ENCODE results near the gene ZEB2. TPM values are rescaled to one million over a fixed set of nuclear protein-coding genes. Genes with fewer than 3 reads are reported as not detected.

Gene ZEB2
- total and polyA plus RNA-seq, 4 donors = 7.6 to 39.6 (median 22.2) TPM

GRCh38 chr2:144512891-144513351 lies 7.0 kb downstream of the ZEB2 start (continued):
- no peak for TF ChIP-seq RAD21 (IDR thresholded peaks at IDR 0.05)
- TF ChIP-seq NR2F2 (IDR thresholded peaks at IDR 0.05) = no peak
- no peak for TF ChIP-seq SP1 (IDR thresholded peaks at IDR 0.05)
- no peak for TF ChIP-seq HNF4A (conservative IDR thresholded peaks at IDR 0.05)
- TF ChIP-seq HNF4G (IDR thresholded peaks at IDR 0.05) = no peak
- TF ChIP-seq GABPA (IDR thresholded peaks at IDR 0.05 in 1 of 2, conservative IDR thresholded peaks at IDR 0.05 in 1 of 2) = no peak
- TF ChIP-seq TAF1 (conservative IDR thresholded peaks at IDR 0.05) = no peak

- WGBS = 27% methylated on average over 3 of the region's 3 CpGs
- no peak for TF ChIP-seq EGR1 (IDR thresholded peaks at IDR 0.05; ENCODE audit: low read depth in 2 of 2)
- TF ChIP-seq REST (IDR thresholded peaks at IDR 0.05) = no peak
- no peak for TF ChIP-seq ATF3 (IDR thresholded peaks at IDR 0.05)
- no peak for TF ChIP-seq NR2F2 (IDR thresholded peaks at IDR 0.05)
- TF ChIP-seq, protein P1, sequence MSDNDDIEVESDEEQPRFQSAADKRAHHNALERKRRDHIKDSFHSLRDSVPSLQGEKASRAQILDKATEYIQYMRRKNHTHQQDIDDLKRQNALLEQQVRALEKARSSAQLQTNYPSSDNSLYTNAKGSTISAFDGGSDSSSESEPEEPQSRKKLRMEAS (IDR thresholded peaks at IDR 0.05) = no peak
- TF ChIP-seq HNF4A (conservative IDR thresholded peaks at IDR 0.05) = no peak
- no peak for TF ChIP-seq YY1 (IDR thresholded peaks at IDR 0.05)
- TF ChIP-seq SP1 (IDR thresholded peaks at IDR 0.05) = no peak
- TF ChIP-seq CTCF (IDR thresholded peaks at IDR 0.05; ENCODE audit: low read depth, low read length, missing input control) = no peak
- no peak for TF ChIP-seq TAF1 (conservative IDR thresholded peaks at IDR 0.05)
- no peak for TF ChIP-seq GABPA (IDR thresholded peaks at IDR 0.05 in 1 of 2, conservative IDR thresholded peaks at IDR 0.05 in 1 of 2)
- TF ChIP-seq HNF4G (IDR thresholded peaks at IDR 0.05) = no peak
- no peak for TF ChIP-seq JUND (IDR thresholded peaks at IDR 0.05)
- TF ChIP-seq ZBTB33 (IDR thresholded peaks at IDR 0.05) = no peak
- no peak for TF ChIP-seq FOXA2 (IDR thresholded peaks at IDR 0.05)
- TF ChIP-seq RAD21 (IDR thresholded peaks at IDR 0.05) = no peak
- TF ChIP-seq RXRA (IDR thresholded peaks at IDR 0.05) = no peak
- no peak for TF ChIP-seq FOXA1 (IDR thresholded peaks at IDR 0.05)
- Histone ChIP-seq H3K27ac (ENCODE audit: low read depth in 1 of 2, low read length in 2 of 2) (peak overlapping the region; percentile 51 to 85), H3K4me1 (ENCODE audit: control insufficient read depth in 4 of 4, insufficient read depth in 4 of 4, low read length in 3 of 4) (peaks cover 4 to 20% (median 7%) of the 10 kb centered on the region in 4 donors), H3K4me3 (ENCODE audit: low read depth in 1 of 3, low read length in 3 of 3) (no peak overlapping the region), H3K36me3 (ENCODE audit: control insufficient read depth in 4 of 4, insufficient read depth in 3 of 4, low read depth in 1 of 4, low read length in 3 of 4) (no peaks in the 10 kb centered on the region), H3K9me3 (ENCODE audit: control insufficient read depth in 4 of 4, low read length in 3 of 4) (no peaks in the 10 kb centered on the region), H3K27me3 (ENCODE audit: control insufficient read depth in 4 of 4, insufficient read depth in 4 of 4, low read length in 3 of 4) (peaks cover 0 to 6% (median 1%) of the 10 kb centered on the region in 4 donors), H3K9ac (ENCODE audit: low read depth in 1 of 2, low read length in 2 of 2) (peak overlapping the region in 1 of 2 donors; percentile 33)
- DNase-seq (ENCODE audit: low spot score) = no peak
Measured at GRCh38 chr2:144512470-144512869, 7.4 kb downstream of the ZEB2 start.
